Ascending aorta (tissue), 2 donors: ENCODE data around the gene USP47. TPM values are rescaled to one million over a fixed set of nuclear protein-coding genes. Genes with fewer than 3 reads are reported as not detected.
A peak's percentile ranks its signal among the peaks of the same experiment; 100 is the strongest.

Experiments
- DNase-seq, 2 donors: peaks; one replicate each; pipeline ENCODE4 v3.0.0-alpha.2; 2019; ENCODE audit warnings: low spot score in 2 of 2
- H3K27ac ChIP-seq, 2 donors: fragments of 200-600 bp; sonication (generic); one replicate each; pipeline ENCODE4 v1.5.1; 2016 to 2017; ENCODE audit warnings: mild to moderate bottlenecking in 1 of 2
- H3K27me3 ChIP-seq: fragments of 200-600 bp; sonication (generic); one replicate; pipeline ENCODE4 v1.5.1; 2017
- H3K36me3 ChIP-seq, 2 donors: fragments of 200-600 bp; sonication (generic); one replicate each; pipeline ENCODE4 v1.5.1; 2016
- H3K4me1 ChIP-seq, 2 donors: fragments of 200-600 bp; sonication (generic); one replicate each; pipeline ENCODE4 v1.5.1; 2016 to 2017; ENCODE audit warnings: mild to moderate bottlenecking in 1 of 2
- H3K4me3 ChIP-seq, 2 donors: fragments of 200-600 bp; sonication (generic); one replicate each; pipeline ENCODE4 v1.5.1; 2016 to 2017; ENCODE audit warnings: mild to moderate bottlenecking in 1 of 2
- H3K9me3 ChIP-seq, 2 donors: fragments of 200-600 bp; sonication (generic); one replicate each; pipeline ENCODE4 v1.5.1; 2016
- CTCF ChIP-seq, 3 experiments: fragments of 200-600 bp in 2 of 3; fragments of 450-650 bp in 1 of 3; sonication (generic) in 2 of 3; IDR thresholded peaks; one replicate each; pipeline ENCODE4 v1.5.1; 2016 to 2019; ENCODE audit warnings: antibody characterized with exemption in 3 of 3, mild to moderate bottlenecking in 1 of 3, moderate library complexity in 1 of 3
- intact Hi-C: fragments of 100-400 bp; cut with DNase I; formaldehyde crosslinking; loops from one replicate; pipeline ENCODE4 v1.15.1; 2023
- total RNA-seq: library from RNA; depleted of rRNA; stranded (reverse); fragments of >200 nt; gene quantifications from one replicate; pipeline ENCODE4 v1.1.0, GENCODE V29; 2016

Gene USP47
- total RNA-seq, 1 donor from 2014 or later = 18.2 TPM

DNA sequence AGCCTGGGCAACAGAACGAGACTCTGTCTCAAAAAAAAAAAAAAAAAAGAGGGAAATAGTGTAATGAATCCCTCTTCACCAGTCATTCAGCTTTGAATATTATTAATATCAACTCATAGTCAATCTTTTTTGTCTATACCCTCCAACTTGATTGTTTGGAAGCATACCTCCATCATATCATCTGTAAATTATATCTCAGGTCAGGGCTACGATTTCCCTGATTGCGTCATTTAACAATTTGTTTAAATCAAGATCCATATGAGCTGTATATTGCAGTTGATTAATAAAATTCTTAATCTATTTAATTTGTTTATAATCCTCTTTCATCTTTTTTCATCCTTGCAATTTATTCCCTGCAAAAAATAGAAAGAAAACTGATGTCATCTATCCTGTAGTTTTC is 60.2 kb downstream of the USP47 start:
- Histone ChIP-seq H3K4me1 (no peaks in the 10 kb centered on the region), H3K36me3 (peaks cover 2 to 40% of the 10 kb centered on the region in 2 donors), H3K27me3 (no peaks in the 10 kb centered on the region), H3K9me3 (no peaks in the 10 kb centered on the region), H3K4me3 (no peak overlapping the region), H3K27ac (no peak overlapping the region)
- TF ChIP-seq CTCF (IDR thresholded peaks at IDR 0.05) = no peak
- intact Hi-C loops = no loop called here
- DNase-seq = no peak

GRCh38 chr11:11909727-11910126 is 68.0 kb downstream of the USP47 start:
- Histone ChIP-seq H3K4me3 (no peak overlapping the region), H3K9me3 (no peaks in the 10 kb centered on the region), H3K36me3 (peaks cover 3 to 31% of the 10 kb centered on the region in 2 donors), H3K27me3 (no peaks in the 10 kb centered on the region), H3K27ac (peak overlapping the region; percentile 47 to 74), H3K4me1 (peaks cover 0 to 8% of the 10 kb centered on the region in 2 donors)
- DNase-seq = no peak
- no peak for TF ChIP-seq CTCF (IDR thresholded peaks at IDR 0.05)
- intact Hi-C loops = loop anchor here (10.0 kb wide), 1 partner anchor 65 kb away; the partner anchor contains the start of gene USP47

- H3K27me3 ChIP-seq = no peaks in the 10 kb centered on the region
- DNase-seq = no peak
- H3K36me3 ChIP-seq = peaks cover 3 to 27% of the 10 kb centered on the region in 2 donors
- H3K9me3 ChIP-seq = no peaks in the 10 kb centered on the region
- intact Hi-C loops = loop anchor here (10.0 kb wide), 1 partner anchor 66 kb away; the partner anchor contains the start of gene USP47
- H3K4me1 ChIP-seq = peaks cover 0 to 8% of the 10 kb centered on the region in 2 donors
- no peak overlapping the region for H3K4me3 ChIP-seq
- no peak for TF ChIP-seq CTCF (IDR thresholded peaks at IDR 0.05)
- H3K27ac ChIP-seq = peak overlapping the region; percentile 47 to 74
Measured at GRCh38 chr11:11910541-11910940, 68.8 kb downstream of the USP47 start.

DNA sequence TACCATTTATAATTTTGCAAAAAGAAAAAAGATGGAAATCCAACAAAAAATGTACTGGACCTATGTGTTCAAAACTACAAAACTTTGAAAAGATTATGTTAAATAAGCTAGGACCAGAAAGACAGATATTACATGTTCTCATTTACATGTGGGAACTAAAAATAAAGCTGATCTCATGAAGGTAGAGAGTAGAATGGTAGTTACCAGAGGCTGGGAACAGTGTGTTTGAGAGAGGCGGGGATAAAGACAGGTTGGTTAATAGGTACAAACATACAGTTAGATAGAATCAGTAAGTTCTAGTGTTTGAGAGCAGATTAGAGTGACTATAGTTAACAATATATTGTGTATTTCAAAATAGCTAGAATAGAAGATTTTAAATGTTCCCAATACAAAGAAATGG is 71.6 kb downstream of the USP47 start:
- H3K27ac ChIP-seq = no peak overlapping the region
- H3K4me3 ChIP-seq = no peak overlapping the region
- no peak for TF ChIP-seq CTCF (IDR thresholded peaks at IDR 0.05)
- no peaks in the 10 kb centered on the region for H3K9me3 ChIP-seq
- intact Hi-C loops = loop anchor here (10.0 kb wide), 1 partner anchor 69 kb away; the partner anchor contains the start of gene USP47
- H3K27me3 ChIP-seq = no peaks in the 10 kb centered on the region
- peaks cover 0 to 16% of the 10 kb centered on the region in 2 donors for H3K4me1 ChIP-seq
- no peak for DNase-seq
- peaks cover 3% of the 10 kb centered on the region in 2 donors for H3K36me3 ChIP-seq

GRCh38 chr11:11915625-11916024 is 73.9 kb downstream of the USP47 start:
- no peak for DNase-seq
- Histone ChIP-seq H3K4me1 (peaks cover 0 to 8% of the 10 kb centered on the region in 2 donors), H3K27ac (no peak overlapping the region), H3K4me3 (no peak overlapping the region), H3K9me3 (no peaks in the 10 kb centered on the region), H3K36me3 (peaks cover 3 to 7% of the 10 kb centered on the region in 2 donors), H3K27me3 (no peaks in the 10 kb centered on the region)
- TF ChIP-seq CTCF (IDR thresholded peaks at IDR 0.05) = no peak
- intact Hi-C loops = loop anchor here (10.0 kb wide), 1 partner anchor 71 kb away; the partner anchor contains the start of gene USP47
